Ovary (tissue), 9 donors: ENCODE results near the gene LMO7. TPM values are rescaled to one million over a fixed set of nuclear protein-coding genes. Genes with fewer than 3 reads are reported as not detected.

Source experiments
- DNase-seq, 5 donors: peaks; one replicate each; pipeline ENCODE4 v3.0.0-alpha.2; 2019 to 2020
- H3K27ac ChIP-seq, 2 donors: fragments of 200-600 bp; one replicate each; pipeline versions ENCODE4 v1.5.1 to v1.8.0; 2019 to 2022
- H3K27me3 ChIP-seq: fragments of 200-600 bp; one replicate; pipeline ENCODE4 v1.8.0; 2022
- H3K36me3 ChIP-seq: fragments of 200-600 bp; sonication (generic); one replicate; pipeline ENCODE4 v1.5.1; 2019
- H3K4me1 ChIP-seq: one replicate; pipeline ENCODE4 v1.8.1; 2013; ENCODE audit warnings: mild to moderate bottlenecking, moderate library complexity; ENCODE audit not compliant: insufficient read depth
- H3K4me3 ChIP-seq: fragments of 200-600 bp; sonication (generic); one replicate; pipeline ENCODE4 v1.5.1; 2017
- H3K9me3 ChIP-seq, 2 donors: fragments of 200-600 bp in 1 of 2; sonication (generic) in 1 of 2; one replicate each; pipeline versions ENCODE4 v1.5.1 to v1.8.1; 2013 to 2019; ENCODE audit warnings: mild to moderate bottlenecking in 1 of 2, moderate library complexity in 1 of 2
- CTCF ChIP-seq, 3 donors: fragments of 450-650 bp in 2 of 3; fragments of 200-600 bp in 1 of 3; IDR thresholded peaks; one replicate each; pipeline versions ENCODE4 v1.5.1 to v1.8.0; 2016 to 2022; ENCODE audit warnings: antibody characterized with exemption in 3 of 3, mild to moderate bottlenecking in 1 of 3
- EP300 ChIP-seq: sonication (generic); formaldehyde crosslinking; IDR thresholded peaks from one replicate; pipeline ENCODE4 v1.6.1; 2017; ENCODE audit warnings: antibody characterized with exemption
- POLR2A ChIP-seq: fragments of 450-650 bp; IDR thresholded peaks from one replicate; pipeline ENCODE4 v1.6.1; 2017; ENCODE audit warnings: antibody characterized with exemption, mild to moderate bottlenecking, moderate library complexity
- WGBS, 3 donors: extraction: QIAGEN DNeasy Blood & Tissue Kit in 1 of 3; methylation state at CpG; one replicate each; pipeline versions ENCODE4 v1.1.5 to v1.1.7; 2013 to 2017; 5-methylcytosine and 5-hydroxymethylcytosine counted together
- intact Hi-C, 4 donors: fragments of 100-400 bp; cut with DNase I; formaldehyde crosslinking; loops; one replicate each; pipeline versions ENCODE4 v1.11.0 to v1.15.1; 2022 to 2023
- polyA plus RNA-seq, 2 donors: library from polyadenylated mRNA; stranded (reverse); fragments of 200-250 nt in 1 of 2; fragments of 350-450 nt in 1 of 2; fragmentation: Illumina TruSeq in 1 of 2; extraction: RNeasy Lipid Tissue Mini Kit (QIAGEN cat#74804) in 1 of 2; gene quantifications; one replicate each; pipeline ENCODE4 v1.2.3, GENCODE V29; 2013 to 2014
- total RNA-seq, 7 donors: library from RNA; depleted of rRNA in 2 of 7; stranded (reverse); fragments of >200 nt in 2 of 7; fragmentation: NEBNext Ultra II Directional in 3 of 7; extraction: Animal tissue kit (Norgen Biotek cat#: 25700) in 3 of 7; gene quantifications; one replicate each; pipeline versions ENCODE4 v1.1.0 to v1.2.4, GENCODE V29; 2016 to 2023
- donor health status: DM: no; HTN: no; CAD: no; lungs with moderate emphysema.
- donor health status: DM: no; HTN: no; CAD: no.
- donor health status: Bipolar disorder and iron deficiency.
- donor health status: DM: yes; HTN: yes; CAD: no.
- donor health status: DM: no; HTN: no; CAD: no.
- donor health status: DM: yes; HTN: yes; CAD: no.

LMO7 gene
- total and polyA plus RNA-seq, 9 donors, result 9.6 to 60.7 (median 20.1) TPM

- no peaks in the 10 kb centered on the region for H3K36me3 ChIP-seq
- H3K27me3 ChIP-seq, result no peaks in the 10 kb centered on the region
- H3K27ac ChIP-seq, result no peak overlapping the region
- WGBS, 3 donors, result 98 to 100% (median 99%) methylated on average over 3 of the region's 3 CpGs
- intact Hi-C loops, result no loop called here
- no peak for TF ChIP-seq EP300
- H3K4me3 ChIP-seq, result no peak overlapping the region
- no peak for DNase-seq
- no peaks in the 10 kb centered on the region for H3K9me3 ChIP-seq
- peaks cover 3% of the 10 kb centered on the region for H3K4me1 ChIP-seq
Observed at GRCh38 chr13:75754936-75755335, 118.8 kb downstream of the LMO7 start.

GRCh38 chr13:75757336-75757735 lies 121.2 kb downstream of the LMO7 start:
- intact Hi-C loops, result no loop called here
- Histone ChIP-seq H3K36me3 (no peaks in the 10 kb centered on the region), H3K27ac (no peak overlapping the region), H3K4me3 (no peak overlapping the region), H3K4me1 (peaks cover 2% of the 10 kb centered on the region), H3K9me3 (no peaks in the 10 kb centered on the region), H3K27me3 (no peaks in the 10 kb centered on the region)
- TF ChIP-seq CTCF (IDR thresholded peaks at IDR 0.05) (no peak), POLR2A (no peak), EP300 (no peak)
- DNase-seq, result no peak

GRCh38 chr13:75759531-75759930 lies 123.4 kb downstream of the LMO7 start:
- no peaks in the 10 kb centered on the region for H3K27me3 ChIP-seq
- H3K9me3 ChIP-seq, result no peaks in the 10 kb centered on the region
- intact Hi-C loops, result no loop called here
- H3K27ac ChIP-seq, result no peak overlapping the region
- 96 to 97% (median 97%) methylated on average over 7 of the region's 7 CpGs for WGBS, 3 donors
- H3K36me3 ChIP-seq, result no peaks in the 10 kb centered on the region
- peaks cover 3% of the 10 kb centered on the region for H3K4me1 ChIP-seq
- H3K4me3 ChIP-seq, result no peak overlapping the region
- no peak for TF ChIP-seq CTCF (IDR thresholded peaks at IDR 0.05)
- no peak for TF ChIP-seq EP300
- TF ChIP-seq POLR2A, result no peak
- DNase-seq, result no peak

GRCh38 chr13:75760131-75761021 lies 124.2 kb downstream of the LMO7 start:
- WGBS, 3 donors, result 26 to 34% (median 28%) methylated on average over 9 of the region's 9 CpGs

More at GRCh38 chr13:75760131-75761021, 124.2 kb downstream of the LMO7 start:
- peak overlapping the region; percentile 33 for H3K4me3 ChIP-seq
- H3K36me3 ChIP-seq, result no peaks in the 10 kb centered on the region
- H3K27me3 ChIP-seq, result no peaks in the 10 kb centered on the region
- no peak overlapping the region for H3K27ac ChIP-seq
- H3K4me1 ChIP-seq, result peaks cover 4% of the 10 kb centered on the region
- TF ChIP-seq CTCF (IDR thresholded peaks at IDR 0.05), result no peak
- no peak for TF ChIP-seq POLR2A
- no peak for TF ChIP-seq EP300
- intact Hi-C loops, result no loop called here
- no peaks in the 10 kb centered on the region for H3K9me3 ChIP-seq
- no peak for DNase-seq
